PC-9 (cell line): ENCODE measurements around the gene NRBP1. TPM values are rescaled to one million over a fixed set of nuclear protein-coding genes. Genes with fewer than 3 reads are reported as not detected.
"Not testable (repeated sequence)": the region's sequence is repeated elsewhere in the genome, so short reads cannot be mapped to it uniquely, and the experiment has no call there.

Experiments used
- BruUV-seq: library from RNA; stranded (reverse); fragments of 400-500 nt; replicated peaks from 2 replicates; lab custom pipeline; 2021; lab: Mats Ljungman, UMichigan
- CTCF ChIA-PET: fragments of 300-600 bp; sonication (Branson Sonifier 250); formaldehyde crosslinking; loops from one replicate; lab custom pipeline; 2022; ENCODE audit warnings: antibody characterized with exemption; lab: Charles Lee
- POLR2A ChIA-PET: fragments of 300-600 bp; sonication (Branson Sonifier 250); formaldehyde crosslinking; loops from one replicate; lab custom pipeline; 2022; ENCODE audit warnings: antibody characterized with exemption; ENCODE audit not compliant: unreplicated experiment; lab: Charles Lee
- DNase-seq, 2 experiments: peaks; one replicate each; pipeline versions ENCODE4 v3.0.0 to v3.0.0-alpha.2; 2015 to 2022; ENCODE audit warnings: mixed read lengths in 1 of 2
- H2AFZ ChIP-seq: fragments of 200-600 bp; sonication (generic); 2 replicates; pipeline ENCODE4 v1.8.1; 2017; ENCODE audit warnings: antibody characterized with exemption
- H3F3A ChIP-seq: fragments of 200-600 bp; sonication (generic); 2 replicates; pipeline ENCODE4 v1.8.1; 2017; ENCODE audit warnings: antibody characterized with exemption, mild to moderate bottlenecking, low read depth; ENCODE audit not compliant: insufficient read depth
- H3K27ac ChIP-seq: fragments of 200-600 bp; sonication (generic); 2 replicates; pipeline ENCODE4 v1.6.1; 2016; ENCODE audit warnings: mixed run types
- H3K27me3 ChIP-seq: fragments of 200-600 bp; sonication (generic); 2 replicates; pipeline ENCODE4 v1.6.1; 2016; ENCODE audit warnings: low read depth, mixed run types; ENCODE audit not compliant: insufficient read depth
- H3K36me3 ChIP-seq: fragments of 200-600 bp; sonication (generic); 2 replicates; pipeline ENCODE4 v1.6.1; 2016; ENCODE audit warnings: low read depth, mixed run types
- H3K4me1 ChIP-seq: fragments of 200-600 bp; sonication (generic); replicated peaks from 2 replicates; pipeline ENCODE4 v1.6.1; 2016; ENCODE audit warnings: mixed run types; ENCODE audit not compliant: insufficient read depth
- H3K4me2 ChIP-seq: fragments of 200-600 bp; sonication (generic); 2 replicates; pipeline ENCODE4 v1.6.1; 2017; ENCODE audit warnings: mixed run types
- H3K4me3 ChIP-seq: fragments of 200-600 bp; sonication (generic); 2 replicates; pipeline ENCODE4 v1.6.1; 2016; ENCODE audit warnings: mixed run types
- H3K79me2 ChIP-seq: fragments of 200-600 bp; sonication (generic); 2 replicates; pipeline ENCODE4 v1.6.1; 2017; ENCODE audit warnings: low read depth, mixed run types
- H3K9me2 ChIP-seq: fragments of 200-600 bp; sonication (generic); 2 replicates; pipeline ENCODE4 v1.8.1; 2017; ENCODE audit warnings: mild to moderate bottlenecking; ENCODE audit not compliant: insufficient read depth
- H3K9me3 ChIP-seq: fragments of 200-600 bp; sonication (generic); 2 replicates; pipeline ENCODE4 v1.8.1; 2016; ENCODE audit warnings: low read depth; ENCODE audit not compliant: insufficient read depth
- H4K20me1 ChIP-seq: fragments of 200-600 bp; sonication (generic); 2 replicates; pipeline ENCODE4 v1.8.1; 2017; ENCODE audit not compliant: insufficient read depth
- EZH2 ChIP-seq: fragments of 200-600 bp; sonication (generic); IDR thresholded peaks from 2 replicates; pipeline ENCODE4 v1.8.0; 2017; ENCODE audit warnings: antibody characterized with exemption, low read depth
- intact Hi-C: fragments of 100-400 bp; cut with micrococcal nuclease; formaldehyde crosslinking; loops from one replicate; pipeline ENCODE4 v1.10.0; 2022; ENCODE audit not compliant: unreplicated experiment
- total RNA-seq: library from RNA; stranded (reverse); gene quantifications from 2 replicates; pipeline ENCODE4 v1.2.3, GENCODE V29; 2021
- TF ChIP-seq, protein P1 (sequence below): fragments of 200-600 bp; sonication (generic); conservative IDR thresholded peaks from 2 replicates; pipeline ENCODE4 v1.6.1; 2017; ENCODE audit warnings: mixed run types, antibody characterized with exemption, mild to moderate bottlenecking, moderate library complexity

Gene NRBP1
- total RNA-seq, 1 experiment from 2014 or later, result 83.9 TPM

DNA sequence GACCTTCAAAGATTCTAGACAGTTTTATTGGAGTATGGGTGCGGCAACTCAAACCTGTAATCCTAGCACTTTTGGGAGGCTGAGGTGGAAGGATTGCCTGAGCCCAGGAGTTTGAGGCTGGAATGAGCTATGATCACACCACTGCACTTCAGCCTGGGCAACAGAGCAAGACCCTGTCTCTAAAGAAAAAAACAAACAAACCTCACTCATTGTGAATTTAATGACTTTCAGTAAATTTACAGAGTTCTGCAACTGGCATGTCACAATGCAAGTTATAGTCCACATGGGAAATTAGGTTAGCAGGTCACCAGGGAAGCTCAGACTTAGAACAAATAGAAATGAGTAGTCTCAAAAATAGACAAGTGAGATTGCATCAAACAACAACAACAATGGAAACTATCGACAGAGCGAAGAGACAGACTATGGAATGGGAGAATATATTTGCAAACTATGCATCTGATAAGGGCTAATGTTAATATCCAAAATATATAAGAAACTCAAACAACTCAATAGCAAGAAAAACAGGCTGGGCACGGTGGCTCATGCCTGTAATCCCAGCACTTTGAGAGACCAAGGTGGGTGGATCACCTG lies 6.7 kb upstream of the NRBP1 start:
- no peaks in the 10 kb centered on the region for H3K9me2 ChIP-seq
- H2AFZ ChIP-seq, result no peak overlapping the region
- H3F3A ChIP-seq, result peaks cover 20% of the 10 kb centered on the region
- POLR2A ChIA-PET, result interaction anchor here (0.5 kb wide), 1 partner anchor 14 kb away, joined by 13 read pairs; no protein-coding TSS in a partner anchor
- no peaks in the 10 kb centered on the region for H3K9me3 ChIP-seq
- no peaks in the 10 kb centered on the region for H3K36me3 ChIP-seq
- CTCF ChIA-PET, result no interaction called here
- no peak for DNase-seq
- H4K20me1 ChIP-seq, result no peaks in the 10 kb centered on the region
- peaks cover 15% of the 10 kb centered on the region for H3K4me1 ChIP-seq
- H3K4me2 ChIP-seq, result no peak overlapping the region
- intact Hi-C loops, result no loop called here
- H3K27ac ChIP-seq, result peak overlapping the region; percentile 18; the same call in 1 of the 2 replicates
- no peaks in the 10 kb centered on the region for H3K79me2 ChIP-seq
- H3K27me3 ChIP-seq, result no peaks in the 10 kb centered on the region
- TF ChIP-seq, protein P1, sequence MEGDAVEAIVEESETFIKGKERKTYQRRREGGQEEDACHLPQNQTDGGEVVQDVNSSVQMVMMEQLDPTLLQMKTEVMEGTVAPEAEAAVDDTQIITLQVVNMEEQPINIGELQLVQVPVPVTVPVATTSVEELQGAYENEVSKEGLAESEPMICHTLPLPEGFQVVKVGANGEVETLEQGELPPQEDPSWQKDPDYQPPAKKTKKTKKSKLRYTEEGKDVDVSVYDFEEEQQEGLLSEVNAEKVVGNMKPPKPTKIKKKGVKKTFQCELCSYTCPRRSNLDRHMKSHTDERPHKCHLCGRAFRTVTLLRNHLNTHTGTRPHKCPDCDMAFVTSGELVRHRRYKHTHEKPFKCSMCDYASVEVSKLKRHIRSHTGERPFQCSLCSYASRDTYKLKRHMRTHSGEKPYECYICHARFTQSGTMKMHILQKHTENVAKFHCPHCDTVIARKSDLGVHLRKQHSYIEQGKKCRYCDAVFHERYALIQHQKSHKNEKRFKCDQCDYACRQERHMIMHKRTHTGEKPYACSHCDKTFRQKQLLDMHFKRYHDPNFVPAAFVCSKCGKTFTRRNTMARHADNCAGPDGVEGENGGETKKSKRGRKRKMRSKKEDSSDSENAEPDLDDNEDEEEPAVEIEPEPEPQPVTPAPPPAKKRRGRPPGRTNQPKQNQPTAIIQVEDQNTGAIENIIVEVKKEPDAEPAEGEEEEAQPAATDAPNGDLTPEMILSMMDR, result no peak
- no peak for TF ChIP-seq EZH2
- no TSS peak for BruUV-seq
- no peak overlapping the region for H3K4me3 ChIP-seq

DNA sequence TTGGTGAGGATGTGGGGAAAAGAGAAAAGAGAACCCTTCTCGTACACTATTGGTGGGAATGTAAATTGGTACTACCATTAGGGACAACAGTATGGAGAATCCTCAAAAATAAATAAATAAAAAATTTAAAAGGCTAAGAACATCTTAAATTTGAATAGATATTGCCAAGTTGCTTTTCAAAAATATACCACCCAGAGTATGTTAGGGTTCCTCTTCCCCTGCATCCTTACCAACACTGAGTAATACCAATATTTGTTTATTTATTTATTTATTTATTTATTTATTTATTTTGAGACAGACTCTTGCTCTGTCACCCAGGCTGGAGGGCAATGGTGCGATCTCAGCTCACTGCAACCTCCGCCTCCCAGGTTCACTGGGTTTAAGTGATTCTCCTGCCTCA lies 5.5 kb upstream of the NRBP1 start:
- DNase-seq, result no peak
- BruUV-seq, result no TSS peak
- no peaks in the 10 kb centered on the region for H3K9me2 ChIP-seq
- no peaks in the 10 kb centered on the region for H4K20me1 ChIP-seq
- POLR2A ChIA-PET, result no interaction called here
- no peak overlapping the region for H3K27ac ChIP-seq
- H3K27me3 ChIP-seq, result no peaks in the 10 kb centered on the region
- H3K79me2 ChIP-seq, result no peaks in the 10 kb centered on the region
- H3F3A ChIP-seq, result peaks cover 20% of the 10 kb centered on the region
- H2AFZ ChIP-seq, result no peak overlapping the region
- H3K36me3 ChIP-seq, result no peaks in the 10 kb centered on the region
- CTCF ChIA-PET, result no interaction called here
- TF ChIP-seq, protein P1, result no peak
- TF ChIP-seq EZH2, result no peak
- intact Hi-C loops, result no loop called here
- H3K9me3 ChIP-seq, result no peaks in the 10 kb centered on the region
- no peak overlapping the region for H3K4me3 ChIP-seq
- peaks cover 22% of the 10 kb centered on the region for H3K4me1 ChIP-seq
- no peak overlapping the region for H3K4me2 ChIP-seq

DNA sequence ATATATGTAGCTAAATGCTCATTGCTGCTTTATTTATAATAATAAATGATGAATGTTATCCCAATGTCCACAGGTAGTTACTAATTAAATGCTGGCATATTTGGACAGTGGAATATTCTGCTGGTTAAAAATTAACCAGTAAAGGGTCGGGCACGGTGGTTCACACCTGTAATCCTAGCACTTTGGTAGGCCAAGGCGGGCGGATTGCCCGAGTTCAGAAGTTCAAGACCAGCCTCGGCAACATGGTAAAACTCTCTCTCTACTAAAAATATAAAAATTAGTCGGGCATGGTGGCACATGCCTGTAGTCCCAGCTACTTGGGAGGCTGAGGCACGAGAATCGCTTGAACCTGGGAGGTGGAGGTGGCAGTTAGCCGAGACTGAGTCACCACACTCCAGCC lies 3.4 kb upstream of the NRBP1 start:
- CTCF ChIA-PET, result interaction anchor here (0.6 to 0.7 kb wide), 2 partner anchors 176 to 1327 kb away, joined by 9 to 18 read pairs; no protein-coding TSS in a partner anchor
- POLR2A ChIA-PET, result not testable (repeated sequence)
- H3K79me2 ChIP-seq, result peaks cover 11% of the 10 kb centered on the region

More for the DNA sequence above, 3.4 kb upstream of the NRBP1 start:
- H3K4me2 ChIP-seq, H3K9me3 ChIP-seq, H2AFZ ChIP-seq, BruUV-seq, H4K20me1 ChIP-seq, H3K27me3 ChIP-seq, H3K4me3 ChIP-seq, DNase-seq, H3K27ac ChIP-seq, H3K9me2 ChIP-seq, H3K36me3 ChIP-seq: not testable (repeated sequence)
- intact Hi-C loops, result loop anchor here (5.0 kb wide), 1 partner anchor 53 kb away; the partner anchor contains the start of genes EIF2B4 and SNX17
- Histone ChIP-seq H3F3A (peaks cover 30% of the 10 kb centered on the region), H3K4me1 (peaks cover 28% of the 10 kb centered on the region)
